HG02610 (cell line): Measurements from ENCODE around the gene ARHGEF38.
"Not testable (repeated sequence)": the region's sequence is repeated elsewhere in the genome, so short reads cannot be mapped to it uniquely, and the experiment has no call there.

Experiments
- ATAC-seq: cut with Tn5 transposase; IDR thresholded peaks from one replicate; pipeline ENCODE4 v1.9.1; 2021; ENCODE audit warnings: mild to moderate bottlenecking, moderate library complexity; ENCODE audit not compliant: unreplicated experiment

ARHGEF38 gene

GRCh38 chr4:105605493-105605892 lies 53.1 kb downstream of the ARHGEF38 start:
- ATAC-seq: peak; percentile 48

DNA sequence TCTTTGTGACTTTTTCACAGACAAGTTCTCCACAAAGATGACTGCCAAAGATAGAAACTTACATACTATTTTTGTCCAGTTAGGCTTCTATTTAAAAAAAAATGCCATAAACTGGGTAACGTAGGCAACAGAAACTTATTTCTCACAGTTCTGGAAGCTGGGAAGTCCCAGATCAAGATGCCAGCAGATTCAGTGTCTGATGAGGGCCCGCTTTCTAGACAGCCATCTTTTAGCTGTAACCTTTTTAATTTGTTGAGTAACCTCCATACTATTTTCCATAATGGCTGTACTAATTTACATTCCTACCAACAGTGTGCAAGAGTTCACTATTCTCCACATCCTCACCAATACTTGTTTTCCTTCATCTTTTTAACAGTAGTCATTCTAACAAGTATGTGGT lies 55.5 kb downstream of the ARHGEF38 start:
- ATAC-seq: no peak

DNA sequence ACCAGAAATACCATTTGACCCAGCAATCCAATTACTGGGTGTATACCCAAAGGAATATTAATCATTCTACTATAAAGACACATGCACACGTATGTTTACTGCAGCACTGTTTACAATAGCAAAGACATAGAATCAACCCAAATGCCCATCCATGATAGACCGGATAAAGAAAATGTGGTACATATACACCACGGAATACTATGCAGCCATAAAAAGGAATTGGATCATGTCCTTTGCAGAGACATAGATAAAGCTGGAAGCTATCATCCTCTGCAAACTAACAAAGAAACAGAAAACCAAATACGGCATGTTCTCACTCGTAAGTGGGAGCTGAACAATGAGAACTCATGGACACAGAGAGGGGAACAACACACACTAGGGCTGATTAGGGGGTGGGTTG lies 57.4 kb downstream of the ARHGEF38 start:
- ATAC-seq: not testable (repeated sequence)

GRCh38 chr4:105613306-105613705 lies 60.9 kb downstream of the ARHGEF38 start:
- no peak for ATAC-seq

- ATAC-seq: no peak
Measured at GRCh38 chr4:105619188-105619931, 66.9 kb downstream of the ARHGEF38 start.

DNA sequence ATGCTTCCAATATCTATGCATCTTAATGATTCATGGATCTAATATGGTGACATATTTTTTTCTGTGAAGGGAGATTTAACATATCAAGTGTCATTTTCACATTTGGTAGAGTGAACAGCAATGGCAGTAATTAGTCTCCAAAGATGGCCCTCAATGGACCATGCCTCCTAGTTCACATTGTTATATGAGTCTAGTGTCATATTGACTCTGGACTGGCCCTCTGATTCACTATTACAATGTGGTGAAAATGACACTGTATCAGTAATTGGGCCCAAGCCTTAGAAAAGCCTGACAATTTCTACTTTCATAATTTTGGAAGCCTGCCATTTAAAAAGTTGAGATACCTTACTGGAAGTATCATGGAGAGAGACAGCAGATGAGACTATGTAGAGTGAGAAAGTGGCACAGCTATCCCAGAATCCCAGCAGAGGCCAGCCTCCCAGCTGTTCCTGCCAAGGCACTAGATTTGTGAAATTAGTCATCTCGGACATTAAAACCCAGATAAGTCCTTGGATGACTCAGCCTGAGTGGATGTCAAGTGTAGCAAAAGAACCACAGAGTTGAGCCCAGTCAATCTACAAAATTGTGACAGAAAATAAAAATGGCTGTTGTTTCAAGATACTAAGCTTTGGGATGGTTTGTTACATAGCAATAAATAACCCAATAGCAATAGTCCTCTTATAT lies 68.4 kb downstream of the ARHGEF38 start:
- ATAC-seq: peak; percentile 65

GRCh38 chr4:105622269-105622668 lies 69.8 kb downstream of the ARHGEF38 start:
- no peak for ATAC-seq

DNA sequence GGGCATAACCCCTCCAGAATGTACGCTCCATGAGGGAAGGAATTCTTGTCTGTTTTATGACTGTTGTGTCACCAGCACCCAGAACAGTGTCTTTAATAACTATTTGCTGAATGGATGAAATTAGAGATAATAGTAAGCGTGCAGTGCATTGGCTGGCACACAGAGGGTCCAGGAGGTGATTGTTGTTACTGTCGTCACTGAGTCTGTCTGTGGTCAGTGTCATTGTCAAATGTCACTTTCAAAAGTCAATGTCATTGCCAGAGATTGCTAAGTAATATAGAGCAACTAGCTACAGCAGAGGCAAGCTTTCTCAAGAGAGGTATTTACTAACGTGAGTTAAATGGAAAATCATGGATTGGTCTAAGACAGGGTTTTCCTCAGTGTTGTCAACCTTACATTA lies 70.7 kb downstream of the ARHGEF38 start:
- no peak for ATAC-seq

DNA sequence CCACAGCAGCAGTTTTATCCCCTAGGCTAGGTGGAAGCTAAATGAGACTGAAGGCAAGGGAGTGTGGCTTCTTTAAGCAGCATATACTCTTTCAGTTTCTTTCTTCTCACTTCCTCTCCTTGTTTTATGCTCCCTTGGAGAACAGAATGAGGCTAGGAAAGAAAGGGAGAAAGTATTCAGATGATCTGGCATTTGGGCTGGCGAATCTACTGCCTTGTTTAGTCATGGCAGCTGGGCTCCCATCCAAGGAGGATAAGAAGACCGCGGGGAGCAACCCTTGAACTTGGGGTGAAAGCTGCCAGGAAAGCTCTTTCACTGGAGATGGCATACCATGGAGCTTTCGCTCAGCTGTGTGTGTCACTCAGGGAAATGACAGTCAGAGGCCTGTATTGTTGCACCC lies 72.1 kb downstream of the ARHGEF38 start:
- ATAC-seq: peak; percentile 47

DNA sequence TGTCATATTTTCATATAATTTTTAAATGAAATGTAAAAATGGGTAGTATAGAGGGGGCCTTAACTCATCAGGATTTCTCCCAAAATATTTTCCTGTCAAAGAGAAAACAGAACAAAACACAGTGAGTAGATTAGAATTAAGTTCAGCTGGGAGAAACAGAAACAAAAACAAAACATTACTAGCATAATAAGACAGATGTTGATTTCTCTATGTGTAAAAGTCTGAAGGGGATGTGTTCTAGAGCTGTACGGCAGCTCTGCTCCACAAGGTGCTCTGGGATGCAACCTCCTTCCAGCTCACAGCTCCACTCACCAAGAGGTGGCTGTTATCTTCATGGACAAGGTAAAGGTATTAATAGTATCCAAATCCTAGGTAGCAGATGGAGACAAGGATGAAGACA lies 72.8 kb downstream of the ARHGEF38 start:
- no peak for ATAC-seq

DNA sequence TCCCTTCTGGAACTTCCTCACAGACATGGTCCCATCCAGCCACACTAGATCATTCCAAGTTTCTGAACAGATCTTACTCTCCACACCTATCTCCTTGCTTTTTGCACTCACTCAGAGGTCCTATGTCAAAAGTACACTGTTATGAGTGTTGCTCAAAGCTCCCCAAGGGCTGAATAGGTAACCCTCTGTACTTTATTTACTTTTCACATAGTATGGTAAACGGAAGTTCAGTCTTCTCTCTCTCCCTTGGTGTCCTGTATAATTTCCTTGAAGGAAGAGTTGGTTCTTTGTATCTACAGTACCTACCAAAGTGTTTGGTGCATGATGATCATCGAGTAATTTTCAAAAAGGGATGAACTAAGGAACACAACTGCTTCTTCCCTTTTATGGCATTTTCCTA lies 74.4 kb downstream of the ARHGEF38 start:
- ATAC-seq: no peak

DNA sequence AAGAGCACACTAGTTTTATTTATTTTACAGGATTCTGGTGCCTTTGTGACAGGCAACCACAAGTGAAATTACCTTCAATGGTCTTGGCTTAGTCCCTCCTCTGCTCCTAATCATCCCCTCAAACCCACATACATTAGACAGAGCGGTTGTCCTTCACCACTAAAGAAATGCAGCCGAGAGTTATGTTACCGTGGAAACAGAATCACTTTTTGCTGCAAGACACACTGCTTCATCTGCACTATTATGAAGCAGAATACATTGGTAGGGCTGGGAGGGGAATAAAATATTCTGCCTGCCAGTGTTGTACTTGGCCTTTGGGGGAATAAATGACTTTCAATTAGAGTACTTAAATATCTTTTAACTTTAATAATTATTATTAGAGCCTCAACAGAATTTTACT lies 75.2 kb downstream of the ARHGEF38 start:
- no peak for ATAC-seq

- no peak for ATAC-seq
Measured at GRCh38 chr4:105630670-105631655, 78.5 kb downstream of the ARHGEF38 start.

DNA sequence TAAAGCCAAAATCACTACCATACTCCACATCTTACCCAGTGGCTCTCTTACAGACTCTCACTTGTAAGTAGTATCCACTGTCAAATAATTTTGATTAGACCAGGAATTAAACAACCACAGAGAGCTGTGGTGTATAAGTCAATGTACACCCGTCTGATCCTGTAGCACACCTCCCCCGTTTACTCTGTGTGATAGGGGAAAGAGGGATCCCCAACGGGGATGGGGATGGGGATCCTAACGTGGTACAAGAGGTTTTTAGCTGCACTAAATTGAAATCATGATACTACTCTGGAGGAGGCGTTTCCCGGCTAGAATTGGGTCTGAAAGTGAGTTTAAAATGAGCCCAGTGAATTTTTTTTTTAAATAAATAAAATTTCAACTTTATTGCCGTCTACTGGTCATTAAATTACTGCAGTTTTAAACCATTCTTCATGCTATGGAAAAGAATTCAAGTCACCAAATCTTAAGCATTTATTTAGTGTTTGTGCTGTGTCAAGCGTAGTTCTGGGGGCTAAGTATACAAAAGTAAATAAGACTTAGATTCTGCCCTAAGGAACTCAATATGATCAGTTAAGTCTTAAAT lies 79.5 kb downstream of the ARHGEF38 start:
- ATAC-seq: no peak

GRCh38 chr4:105632599-105632998 lies 80.2 kb downstream of the ARHGEF38 start:
- ATAC-seq: no peak

DNA sequence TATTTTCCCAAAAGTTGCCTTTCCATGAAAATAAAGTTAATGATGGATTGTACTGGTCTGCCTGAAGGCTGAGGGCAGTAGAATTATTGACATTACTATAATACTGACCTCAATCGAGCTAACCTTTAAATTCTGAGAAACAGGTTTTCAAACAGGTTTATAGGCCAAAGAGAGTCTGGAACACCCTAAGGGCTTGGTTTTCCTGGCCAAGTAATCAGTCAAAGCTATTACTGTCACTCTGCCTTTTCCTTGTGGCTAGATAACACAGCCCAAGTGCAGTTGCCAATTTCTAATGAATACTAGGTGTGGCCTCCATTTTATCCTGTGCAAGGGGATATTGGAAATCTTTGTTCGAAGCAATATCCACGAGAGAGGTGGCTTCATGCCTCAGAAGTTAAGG lies 80.8 kb downstream of the ARHGEF38 start:
- ATAC-seq: no peak

- no peak for ATAC-seq
Measured at GRCh38 chr4:105634402-105635080, 82.1 kb downstream of the ARHGEF38 start.

- ATAC-seq: peak; percentile 87
Measured at GRCh38 chr4:105637408-105638176, 85.2 kb downstream of the ARHGEF38 start.

DNA sequence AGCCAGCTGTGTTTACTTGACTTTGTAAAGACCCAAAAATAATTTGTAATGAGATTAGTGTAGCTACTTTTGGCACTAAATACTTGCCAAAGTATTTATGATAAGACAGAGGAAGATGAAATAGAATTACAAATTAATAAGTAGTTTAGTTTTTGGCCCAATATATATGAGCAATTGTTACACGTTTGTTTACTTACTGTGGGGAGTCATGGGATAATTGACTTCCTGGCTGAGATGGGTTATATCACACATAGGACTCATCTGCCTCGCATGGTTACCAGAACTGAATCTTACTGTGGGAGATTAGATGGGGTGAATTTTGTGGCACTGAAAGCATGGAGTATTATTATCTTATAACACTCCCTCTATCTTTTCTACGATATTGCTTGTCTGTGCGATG lies 89.4 kb downstream of the ARHGEF38 start:
- ATAC-seq: no peak

DNA sequence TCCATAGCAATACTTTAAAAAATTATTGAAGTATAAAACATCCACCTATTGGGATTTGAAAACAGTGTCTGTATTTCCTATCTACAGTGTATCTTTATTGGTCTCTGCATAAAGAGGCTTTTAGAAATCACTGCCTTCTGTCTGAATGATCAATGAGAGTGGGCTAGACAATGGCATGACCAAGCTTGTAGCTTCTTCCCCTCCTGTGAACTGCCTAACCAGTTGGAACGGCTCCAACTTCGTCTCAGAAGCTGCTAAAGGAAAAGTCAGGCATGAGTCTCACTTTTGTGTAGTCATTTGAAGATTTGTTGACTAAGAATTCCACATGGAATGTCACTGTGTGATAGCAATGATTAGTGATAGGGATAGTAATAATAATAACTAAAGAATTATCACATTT lies 91.8 kb downstream of the ARHGEF38 start:
- ATAC-seq: no peak
